ENCODE data around the gene MELTF.

GRCh38 chr3:196970547-196971093 lies 59.0 kb downstream of the MELTF start:
- TF ChIP-seq CTCF (IDR thresholded peaks at IDR 0.05; ENCODE audit: poor library complexity, severe bottlenecking) (no peak), REST (IDR thresholded peaks at IDR 0.05; ENCODE audit: borderline replicate concordance) (no peak), EZH2 (IDR thresholded peaks at IDR 0.05; ENCODE audit: borderline replicate concordance, insufficient read depth, low read length, poor library complexity, severe bottlenecking) (no peak), POLR2AphosphoS5 (IDR thresholded peaks at IDR 0.05) (no peak), SMC3 (conservative IDR thresholded peaks at IDR 0.05; ENCODE audit: poor library complexity) (no peak)
